ENCODE results near the gene HES2.
"Not testable (repeated sequence)": the region's sequence is repeated elsewhere in the genome, so short reads cannot be mapped to it uniquely, and the experiment has no call there.

The HES2 gene

DNA sequence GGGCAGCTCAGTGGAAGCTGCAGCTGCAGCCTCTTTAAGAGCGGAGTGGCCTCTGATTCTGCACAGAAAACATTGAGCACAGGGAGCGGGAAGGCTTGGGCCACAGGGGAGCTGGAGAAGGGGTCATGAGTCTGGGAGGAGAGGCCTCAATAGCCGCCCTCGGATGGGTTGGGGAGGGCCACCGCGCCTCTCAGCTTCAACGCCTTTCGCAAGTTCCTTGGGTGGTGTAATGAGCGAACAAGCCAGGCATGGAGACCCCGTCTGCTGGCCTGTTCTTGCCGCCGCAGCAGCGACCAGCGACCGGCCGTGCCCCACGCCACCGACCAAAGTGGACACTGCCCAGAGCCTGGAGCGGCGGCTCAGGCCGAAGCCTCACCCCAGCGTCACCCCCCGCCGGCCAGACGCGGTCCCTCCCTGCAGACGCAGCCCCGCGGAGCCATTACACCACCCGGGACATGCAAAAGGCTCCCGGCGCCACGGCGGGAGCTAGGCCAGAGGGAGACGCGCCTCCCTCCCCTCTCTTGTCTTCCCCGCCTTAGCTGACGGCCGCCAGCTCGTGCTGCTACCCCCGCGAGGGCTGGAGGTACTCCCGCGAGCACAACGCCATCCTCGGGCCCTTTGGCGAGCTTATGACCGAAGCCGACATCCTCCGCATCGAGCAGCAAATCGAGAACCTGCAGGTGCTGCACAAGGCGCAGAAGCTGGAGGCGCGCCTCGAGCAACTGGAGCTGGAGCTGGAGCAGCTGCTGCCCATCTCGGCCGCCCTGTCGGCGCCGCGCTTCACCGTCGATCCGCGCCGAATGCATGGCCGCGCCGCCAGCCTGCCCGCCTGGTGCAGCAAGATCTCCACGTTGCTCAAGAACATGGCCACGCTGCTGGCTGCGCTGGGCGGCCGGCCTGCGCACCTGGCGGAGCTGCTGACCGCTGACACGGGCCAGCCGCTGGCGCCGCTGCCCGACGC, 34.5 kb upstream of the HES2 start:
- not testable (repeated sequence) for DNase-seq (ENCODE audit: low spot score)

DNA sequence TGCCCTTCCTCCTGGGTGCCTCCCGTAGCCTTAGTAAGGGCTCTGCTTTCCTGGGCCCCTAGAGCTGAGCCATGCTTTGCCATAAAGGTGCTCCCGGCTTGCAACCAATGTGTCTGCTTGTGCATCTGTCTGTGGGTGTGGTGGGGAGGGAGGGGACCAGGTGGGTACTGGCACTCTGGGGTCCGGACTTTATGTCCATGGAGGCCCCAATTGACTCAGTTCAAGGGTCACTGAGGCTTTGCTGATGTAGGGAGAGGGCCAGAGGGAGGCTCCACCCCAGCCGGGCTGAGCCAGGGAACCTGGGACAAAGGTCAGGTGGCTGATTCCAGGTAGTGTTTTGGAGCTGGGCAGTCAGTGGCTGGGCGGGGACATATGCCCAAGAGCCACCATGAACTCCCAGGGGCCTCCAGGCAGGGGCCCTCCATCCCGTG, 31.2 kb upstream of the HES2 start:
- DNase-seq (ENCODE audit: low spot score) = no peak

DNA sequence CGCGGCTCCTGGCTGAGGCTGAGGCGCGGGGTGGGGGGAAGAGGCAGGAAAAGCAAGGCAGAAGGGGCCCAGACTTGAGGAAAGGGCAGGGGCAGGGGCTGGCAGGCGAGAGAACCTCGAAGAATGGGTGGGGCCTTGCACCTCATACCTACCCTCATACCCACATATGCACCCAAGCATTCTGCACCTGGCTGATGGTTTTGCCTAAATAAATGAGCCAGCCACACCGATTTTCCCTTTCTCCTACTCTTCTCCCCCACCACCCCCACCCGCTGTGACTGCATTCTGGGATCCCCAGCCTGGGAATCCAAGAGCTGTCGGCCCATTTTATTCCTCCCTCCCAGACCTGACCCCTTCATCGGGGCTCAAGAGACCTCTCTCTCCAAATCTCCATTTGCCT, 30.8 kb upstream of the HES2 start:
- not testable (repeated sequence) for DNase-seq (ENCODE audit: low spot score)

DNA sequence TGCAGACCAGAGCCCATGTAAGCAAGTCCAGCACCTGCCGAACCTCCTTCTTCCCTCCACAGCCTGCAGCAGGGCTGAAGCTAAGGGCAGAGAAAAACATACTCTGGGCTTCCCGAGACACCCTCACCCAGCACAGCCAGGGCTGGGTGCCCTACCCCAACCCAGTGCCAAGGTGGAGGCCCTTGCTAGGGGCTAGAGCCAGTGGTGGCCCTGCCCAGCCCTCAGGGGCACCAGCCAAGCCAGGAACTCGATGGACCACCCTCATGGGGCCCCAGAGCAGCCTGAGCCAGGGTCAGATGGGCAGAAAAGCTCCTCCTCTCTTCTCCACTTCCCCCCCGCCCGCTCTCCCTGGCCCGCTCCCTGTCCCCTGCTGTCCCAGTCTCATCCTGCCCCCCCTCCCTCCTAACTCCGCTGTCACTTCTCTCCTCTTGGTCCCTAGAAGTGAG, 30.3 kb upstream of the HES2 start:
- no peak for DNase-seq (ENCODE audit: low spot score)

DNA sequence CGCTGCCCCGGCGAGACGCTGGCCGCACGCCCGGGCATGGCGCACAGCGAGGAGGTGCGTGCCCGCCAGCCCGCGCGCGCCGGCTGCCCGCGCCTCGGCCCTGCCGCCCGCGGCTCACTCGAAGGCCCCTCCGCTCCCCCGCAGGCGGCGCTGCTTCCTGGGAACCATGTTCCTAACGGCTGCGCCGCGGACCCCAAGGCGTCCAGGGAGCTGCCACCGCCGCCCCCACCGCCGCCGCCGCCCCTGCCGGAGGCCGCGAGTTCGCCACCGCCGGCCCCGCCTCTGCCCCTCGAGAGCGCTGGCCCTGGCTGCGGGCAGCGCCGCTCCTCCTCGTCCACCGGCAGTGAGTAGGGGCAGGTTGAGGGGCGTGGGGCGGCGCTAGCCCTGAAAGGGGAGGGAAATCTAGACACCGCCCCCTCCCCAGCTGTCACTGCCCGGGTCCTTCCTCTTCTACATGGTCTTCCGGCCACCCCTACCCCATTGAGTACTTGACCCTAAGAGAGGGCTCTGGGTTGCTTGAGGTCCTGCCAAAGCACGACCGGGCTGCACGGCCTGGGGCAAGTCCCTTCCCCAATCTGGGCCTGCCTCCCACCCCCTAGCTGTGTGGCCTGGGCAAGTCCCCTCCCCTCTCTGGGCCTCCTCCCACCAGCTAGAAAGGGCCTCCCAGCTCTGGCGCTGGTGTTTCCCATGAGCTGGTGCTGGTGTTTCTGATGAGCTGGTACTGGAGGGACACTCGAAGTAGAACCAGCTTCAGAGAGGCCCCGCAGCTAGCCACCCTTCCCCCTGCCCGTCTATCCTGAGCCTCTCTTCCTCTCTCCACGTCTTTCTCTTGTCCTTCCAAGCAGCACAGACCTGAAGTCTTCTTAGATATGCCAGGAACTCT, 29.3 kb upstream of the HES2 start:
- no peak for DNase-seq (ENCODE audit: low spot score)

DNA sequence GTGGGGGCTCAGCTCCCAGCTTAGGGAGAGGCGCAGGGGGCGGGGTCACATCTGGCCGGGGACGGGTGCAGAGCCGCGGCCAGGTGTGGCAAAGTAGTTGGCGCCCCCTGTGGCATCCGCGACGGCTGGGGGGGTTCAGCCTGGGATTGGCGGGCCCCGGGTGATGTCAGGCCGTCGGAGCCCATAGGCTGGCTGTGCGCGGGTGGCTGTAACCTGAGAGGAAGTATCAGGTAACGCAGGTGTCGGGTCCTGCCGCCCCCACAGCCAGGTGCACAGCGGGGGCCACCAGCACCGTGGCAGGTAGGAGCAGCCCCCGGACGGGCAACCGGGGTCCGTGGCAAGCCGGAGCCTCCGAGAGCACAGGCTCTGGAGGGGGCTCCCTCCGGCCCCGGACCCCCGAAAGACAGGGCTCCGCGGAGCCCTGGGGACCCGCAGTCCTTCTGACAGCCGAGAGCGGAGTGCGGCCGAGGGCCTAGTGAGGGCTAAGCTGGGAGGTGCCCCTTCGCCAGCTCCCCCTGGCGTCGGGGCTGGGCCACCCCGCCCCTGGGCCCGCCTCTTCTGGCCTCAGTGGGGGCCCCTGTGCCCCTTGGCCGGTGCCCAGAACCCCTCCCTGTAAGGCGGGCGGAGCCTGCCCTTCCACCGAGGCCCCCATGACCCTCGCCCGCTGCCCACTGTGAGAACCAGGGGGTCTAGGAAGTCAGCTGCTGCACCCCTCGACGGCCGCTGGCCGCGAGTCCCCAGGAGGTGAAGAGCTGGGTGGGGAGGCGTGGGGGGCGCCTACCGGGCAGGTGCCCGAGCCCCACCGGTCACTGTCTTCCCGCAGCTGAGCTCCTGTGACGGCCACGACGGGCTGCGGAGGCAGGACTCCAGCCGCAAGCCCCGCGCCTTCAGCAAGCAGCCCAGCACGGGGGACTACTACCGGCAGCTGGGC, 28.4 kb upstream of the HES2 start:
- no peak for DNase-seq (ENCODE audit: low spot score)

DNA sequence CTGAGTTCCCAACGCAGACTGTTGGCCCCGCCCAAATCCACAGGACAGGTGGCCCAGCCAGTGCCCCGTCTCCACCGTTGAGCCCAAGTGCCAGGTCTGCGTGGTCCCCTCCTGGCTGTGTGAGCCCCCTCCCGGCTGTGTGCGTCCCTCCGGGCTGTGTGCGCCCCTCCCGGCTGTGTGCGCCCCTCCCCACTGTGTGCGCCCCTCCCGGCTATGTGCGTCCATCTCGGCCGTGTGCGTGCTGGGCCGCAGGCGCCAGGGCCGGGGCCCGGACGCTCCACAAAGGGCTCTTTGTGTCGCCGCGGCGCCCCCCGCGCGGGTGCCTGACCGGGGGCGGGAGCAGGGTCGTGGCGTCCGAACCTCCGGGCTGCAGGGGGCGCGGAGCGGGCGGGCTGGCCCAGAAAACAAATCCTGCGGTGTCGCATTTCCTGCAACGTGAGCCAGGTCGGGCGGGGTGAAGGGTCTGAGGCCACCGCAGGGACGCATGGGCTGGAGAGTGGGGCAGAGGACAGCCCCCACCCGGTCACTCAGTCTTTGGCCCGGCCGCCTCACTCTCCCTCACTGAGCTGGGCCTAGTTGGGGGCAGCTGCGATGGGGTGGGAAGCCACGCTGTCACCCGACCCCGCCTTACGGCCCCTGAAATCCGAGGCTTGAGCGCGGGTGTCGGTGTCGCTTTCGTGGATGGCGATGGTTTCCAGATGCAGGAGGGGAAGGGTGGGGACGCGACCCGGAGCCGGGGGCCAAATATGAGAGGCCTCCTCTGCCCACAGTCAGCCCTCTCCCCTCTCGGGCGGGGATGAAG, 27.5 kb upstream of the HES2 start:
- no peak for DNase-seq (ENCODE audit: low spot score)

DNA sequence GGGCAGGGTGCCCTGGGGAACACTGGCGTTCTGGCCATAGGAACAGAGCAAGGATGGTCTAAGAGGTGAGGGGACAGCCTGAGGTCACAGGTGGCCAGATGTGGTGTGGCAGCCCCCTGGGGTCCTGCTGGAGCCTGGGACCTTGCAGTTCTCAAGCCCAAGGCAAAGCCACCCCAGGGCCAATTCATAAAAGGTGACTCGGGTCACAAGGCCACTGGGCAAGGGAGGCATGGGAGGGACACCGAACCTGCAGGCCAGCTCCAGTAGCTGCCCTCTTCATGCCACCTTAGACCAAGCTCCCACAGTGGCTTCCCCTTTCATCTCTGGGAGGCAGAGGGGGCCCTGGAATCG, 26.9 kb upstream of the HES2 start:
- DNase-seq (ENCODE audit: low spot score) = no peak

DNA sequence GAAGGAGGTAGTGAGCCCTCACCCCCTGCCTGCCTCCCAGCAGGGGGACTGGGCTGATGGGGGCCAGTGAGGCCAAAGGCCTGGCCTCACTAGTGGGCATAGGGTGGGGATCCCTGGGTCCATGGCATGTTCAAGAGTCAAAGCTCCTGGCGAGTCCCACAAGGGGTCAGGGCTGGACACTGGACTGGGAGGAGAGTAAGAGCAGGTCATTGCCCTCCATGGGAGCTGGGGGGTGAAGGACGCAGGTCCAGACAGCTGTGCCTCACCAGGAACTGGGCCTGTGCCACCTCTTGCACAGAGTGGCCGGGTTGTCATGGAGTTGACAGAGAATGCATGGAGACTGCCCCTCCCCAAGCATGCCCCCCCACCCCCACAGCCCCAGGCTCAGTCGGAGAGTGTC, 26.2 kb upstream of the HES2 start:
- DNase-seq (ENCODE audit: low spot score) = not testable (repeated sequence)

DNA sequence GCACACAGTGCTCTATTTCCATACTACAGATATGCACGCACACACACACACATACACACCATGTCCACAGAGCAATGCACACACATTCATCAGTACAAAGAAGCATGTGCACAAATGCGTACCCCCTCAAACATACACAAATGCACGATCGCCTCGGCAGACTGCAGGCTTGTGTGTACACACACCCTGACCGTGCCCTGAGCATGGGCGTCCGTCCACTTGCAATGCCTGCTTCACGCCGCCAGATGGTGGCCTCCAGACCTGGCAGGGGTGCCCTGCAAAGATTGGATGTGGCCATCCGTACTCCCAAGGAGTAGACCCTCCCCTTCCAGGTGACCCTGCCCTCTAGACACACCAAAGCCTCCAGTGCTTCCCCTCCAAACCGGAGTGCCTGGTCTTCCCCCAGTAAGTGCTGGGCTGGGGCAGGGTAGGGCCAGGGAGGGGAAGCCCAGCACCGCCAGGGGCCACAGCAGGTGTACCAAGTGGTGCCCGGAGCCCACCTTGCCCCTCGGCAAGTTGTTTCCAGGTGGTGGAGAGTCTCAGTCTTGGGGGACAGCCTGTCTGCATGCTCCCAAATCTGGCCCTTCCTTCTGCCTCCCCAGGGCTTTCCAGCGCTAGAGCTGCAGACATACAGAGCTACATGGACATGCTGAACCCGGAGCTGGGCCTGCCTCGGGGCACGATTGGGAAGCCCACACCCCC, 25.5 kb upstream of the HES2 start:
- DNase-seq (ENCODE audit: low spot score) = no peak

DNA sequence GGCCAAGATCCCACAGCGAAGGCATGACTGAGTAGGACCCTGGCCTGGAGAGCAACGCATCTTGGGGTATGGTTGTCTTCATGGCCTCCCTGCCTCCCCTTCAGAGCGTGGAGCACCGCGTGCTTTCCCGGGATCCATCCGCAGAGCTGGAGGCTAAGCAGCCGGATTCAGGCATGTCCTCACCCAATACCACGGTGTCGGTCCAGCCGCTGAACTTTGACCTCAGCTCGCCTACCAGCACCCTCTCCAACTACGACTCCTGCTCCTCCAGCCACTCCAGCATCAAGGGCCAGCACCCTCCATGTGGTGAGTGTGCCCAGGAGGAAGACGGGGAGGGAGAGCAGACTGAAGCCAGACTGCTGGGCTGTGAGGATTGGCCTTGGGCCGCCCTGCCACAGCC, 24.7 kb upstream of the HES2 start:
- no peak for DNase-seq (ENCODE audit: low spot score)

DNA sequence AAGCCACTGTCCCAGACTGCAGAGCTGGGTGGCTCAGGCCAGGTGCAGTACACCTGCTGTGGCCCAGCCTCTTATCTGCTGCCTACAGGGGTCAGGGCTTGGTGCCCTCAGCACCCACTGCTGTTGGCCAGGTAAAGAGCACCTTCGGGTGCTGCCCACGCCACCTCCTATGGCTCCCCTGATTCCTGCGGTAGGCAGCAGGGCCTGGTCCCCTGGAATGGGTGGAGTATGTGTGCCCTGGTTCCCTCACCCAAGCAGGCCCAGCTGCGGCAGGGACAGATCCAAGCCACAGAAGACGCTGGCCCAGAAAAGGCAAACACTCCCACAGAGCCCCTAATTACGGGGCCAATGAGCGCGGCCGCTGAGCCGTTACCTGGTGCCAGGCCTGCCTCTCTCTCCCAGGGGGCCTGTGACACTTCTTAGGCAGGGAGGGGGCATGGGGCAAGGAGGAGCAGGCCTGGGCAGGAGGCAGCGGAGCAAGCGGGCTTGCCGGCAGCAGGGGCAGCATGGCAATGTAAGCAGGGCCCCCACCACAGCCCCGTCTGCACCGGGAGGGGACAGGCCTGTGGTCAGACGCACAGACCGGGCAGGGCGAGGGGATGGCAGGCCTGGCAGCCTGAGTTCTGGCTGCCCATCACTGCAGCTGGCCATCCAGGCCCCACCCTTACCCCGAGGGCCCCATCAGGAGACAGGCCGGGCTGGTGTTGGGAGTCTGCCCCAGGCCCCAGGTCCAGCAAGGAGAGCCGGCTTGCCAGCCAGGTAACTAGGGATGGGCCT, 23.8 kb upstream of the HES2 start:
- DNase-seq (ENCODE audit: low spot score) = no peak

DNA sequence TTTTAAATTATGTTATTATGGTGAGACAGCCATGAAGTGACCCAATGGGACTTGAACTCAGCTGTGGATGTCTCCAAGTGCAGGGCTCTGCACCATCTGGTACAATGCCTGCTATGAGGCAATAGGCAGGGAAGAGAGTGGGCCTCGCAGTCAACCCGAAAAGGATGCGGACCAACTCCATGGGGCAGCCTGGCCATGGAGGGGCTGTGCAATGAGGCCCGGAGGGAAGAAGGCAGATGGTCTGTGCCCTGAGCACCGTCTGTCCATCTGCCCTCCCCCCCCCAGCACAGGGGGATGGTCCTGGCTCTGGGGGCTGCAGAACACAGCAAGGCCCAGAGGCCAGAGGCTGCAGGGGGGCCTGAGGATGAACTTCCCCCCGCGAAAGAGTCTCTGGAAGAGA, 21.9 kb upstream of the HES2 start:
- no peak for DNase-seq (ENCODE audit: low spot score)

DNA sequence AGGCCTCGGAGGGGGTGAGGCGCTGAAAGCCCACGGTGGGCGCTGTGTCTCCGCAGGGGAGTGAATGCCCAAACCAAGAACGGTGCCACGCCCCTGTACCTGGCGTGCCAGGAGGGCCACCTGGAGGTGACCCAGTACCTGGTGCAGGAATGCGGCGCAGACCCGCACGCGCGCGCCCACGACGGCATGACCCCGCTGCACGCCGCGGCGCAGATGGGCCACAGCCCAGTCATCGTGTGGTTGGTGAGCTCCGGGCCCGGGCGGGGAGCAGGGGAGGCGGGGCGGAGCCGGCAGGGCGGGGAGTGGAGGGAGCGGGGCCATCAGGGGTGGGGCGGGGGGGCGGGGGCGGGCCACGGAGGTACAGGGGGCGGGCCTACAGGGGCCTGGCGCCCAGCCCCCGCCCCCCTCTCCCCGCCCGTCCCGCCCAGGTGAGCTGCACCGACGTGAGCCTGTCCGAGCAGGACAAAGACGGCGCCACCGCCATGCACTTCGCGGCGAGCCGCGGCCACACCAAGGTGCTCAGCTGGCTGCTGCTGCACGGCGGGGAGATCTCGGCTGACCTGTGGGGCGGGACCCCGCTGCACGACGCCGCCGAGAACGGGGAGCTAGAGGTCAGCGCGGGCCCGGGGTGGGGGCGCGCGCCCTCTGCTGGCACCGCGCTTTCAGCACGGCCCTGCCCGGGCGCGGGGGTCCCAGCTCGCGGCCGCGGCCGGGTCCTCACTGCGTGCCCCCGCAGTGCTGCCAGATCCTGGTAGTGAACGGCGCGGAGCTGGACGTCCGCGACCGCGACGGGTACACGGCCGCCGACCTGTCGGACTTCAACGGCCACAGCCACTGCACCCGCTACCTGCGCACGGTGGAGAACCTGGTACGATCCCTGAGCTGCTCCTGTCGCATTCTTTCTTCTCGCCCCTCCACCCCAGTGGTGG, 20.7 kb upstream of the HES2 start:
- DNase-seq (ENCODE audit: low spot score) = no peak

DNA sequence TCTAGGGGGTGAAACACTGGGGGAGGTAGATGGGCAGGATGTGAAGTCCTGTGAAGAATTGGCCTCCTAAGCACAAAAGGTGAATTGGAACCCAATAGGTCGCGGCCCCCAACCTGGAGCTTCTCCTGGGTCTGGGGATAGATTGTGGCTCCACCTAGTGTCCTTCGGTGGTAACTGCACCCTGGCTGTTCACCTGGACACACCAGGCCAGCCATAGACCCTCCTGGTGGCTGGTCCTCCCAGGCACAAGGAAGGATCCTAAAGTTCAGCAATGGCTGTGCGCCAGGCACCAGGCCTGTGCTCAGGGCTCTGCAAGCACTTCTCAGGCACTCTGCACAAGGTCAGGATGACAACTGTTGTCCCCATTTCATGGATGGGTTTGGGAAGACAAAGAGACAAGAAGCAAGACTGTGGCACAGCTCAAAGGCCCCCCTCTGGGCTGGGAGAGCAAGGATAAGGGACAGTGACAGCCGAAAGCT, 18.4 kb upstream of the HES2 start:
- DNase-seq (ENCODE audit: low spot score) = peak; percentile 52

DNA sequence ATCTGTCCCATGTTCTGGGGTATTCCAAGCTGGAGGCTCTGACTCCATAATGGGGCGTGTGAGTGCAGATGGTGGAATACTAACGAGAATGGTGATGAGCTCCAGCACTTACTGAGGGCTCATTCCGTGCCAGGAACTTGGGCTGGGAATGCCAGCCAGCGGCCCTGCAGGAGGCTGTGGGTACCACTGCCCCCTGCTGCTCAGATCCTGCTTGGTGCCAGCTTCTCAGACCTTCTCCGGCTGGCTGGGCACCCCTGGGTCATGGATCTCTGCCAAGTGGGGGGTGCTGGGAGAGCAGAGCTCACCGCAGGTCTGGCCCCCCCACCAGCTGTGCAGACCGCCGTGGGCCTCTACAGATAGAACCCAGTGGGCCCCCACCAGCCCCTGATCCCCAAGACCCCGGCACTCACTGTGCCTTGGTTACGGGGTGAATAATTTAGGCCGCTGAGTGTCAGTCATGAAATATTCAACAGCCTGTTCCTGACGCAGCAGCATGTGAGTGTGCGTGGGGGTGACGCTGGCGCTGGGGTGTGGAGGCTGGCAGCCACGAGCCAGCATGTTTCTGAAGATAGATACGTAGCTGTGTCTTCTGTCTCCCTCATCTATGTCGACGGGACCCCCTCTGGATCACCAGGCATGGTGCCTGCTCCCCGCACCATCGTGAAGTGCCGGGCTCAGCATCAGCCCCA, 17.4 kb upstream of the HES2 start:
- not testable (repeated sequence) for DNase-seq (ENCODE audit: low spot score)

DNA sequence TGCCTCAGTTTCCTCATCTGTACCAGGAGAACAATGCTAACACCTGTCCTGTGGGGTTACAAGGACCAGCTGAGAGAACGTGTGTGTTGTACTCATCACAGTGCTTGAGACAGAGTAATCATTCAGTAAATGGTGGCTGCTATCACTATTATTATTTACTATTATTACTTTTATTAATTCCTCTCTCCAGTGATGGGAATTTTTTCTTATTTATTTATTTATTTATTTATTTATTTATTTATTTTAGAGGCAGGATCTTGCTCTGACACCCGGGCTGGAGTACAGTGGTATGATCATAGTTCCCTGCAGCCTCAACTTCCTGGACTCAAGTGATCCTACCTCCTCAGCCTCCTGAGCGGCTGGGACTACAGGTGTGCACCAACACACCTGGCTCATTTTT, 16.6 kb upstream of the HES2 start:
- not testable (repeated sequence) for DNase-seq (ENCODE audit: low spot score)

DNA sequence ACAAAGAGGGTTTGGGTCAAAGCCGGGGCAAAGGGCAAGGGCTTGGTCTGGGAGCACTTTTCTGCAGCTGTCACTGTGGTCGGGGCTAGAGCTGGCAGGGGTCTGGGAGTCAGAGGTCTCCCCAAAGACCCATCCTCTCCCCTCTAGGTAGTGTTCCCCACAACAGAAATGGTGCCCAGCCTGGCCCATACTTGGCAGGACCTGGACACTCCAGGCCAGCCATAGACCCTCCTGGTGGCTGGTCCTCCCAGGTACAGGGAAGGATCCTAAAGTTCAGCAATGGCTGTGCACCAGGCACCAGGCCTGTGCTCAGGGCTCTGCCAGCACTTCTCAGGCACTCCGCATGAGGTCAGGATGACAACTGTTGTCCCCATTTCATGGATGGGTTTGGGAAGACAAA, 15.8 kb upstream of the HES2 start:
- DNase-seq (ENCODE audit: low spot score) = no peak

Data from COLO829 (cell line).